ENCODE data around the gene ZNF396. TPM values are rescaled to one million over a fixed set of nuclear protein-coding genes. Genes with fewer than 3 reads are reported as not detected.

The ZNF396 gene
- total RNA-seq: 0.67 TPM in 1 of 2 replicates, not detected in the other

DNA sequence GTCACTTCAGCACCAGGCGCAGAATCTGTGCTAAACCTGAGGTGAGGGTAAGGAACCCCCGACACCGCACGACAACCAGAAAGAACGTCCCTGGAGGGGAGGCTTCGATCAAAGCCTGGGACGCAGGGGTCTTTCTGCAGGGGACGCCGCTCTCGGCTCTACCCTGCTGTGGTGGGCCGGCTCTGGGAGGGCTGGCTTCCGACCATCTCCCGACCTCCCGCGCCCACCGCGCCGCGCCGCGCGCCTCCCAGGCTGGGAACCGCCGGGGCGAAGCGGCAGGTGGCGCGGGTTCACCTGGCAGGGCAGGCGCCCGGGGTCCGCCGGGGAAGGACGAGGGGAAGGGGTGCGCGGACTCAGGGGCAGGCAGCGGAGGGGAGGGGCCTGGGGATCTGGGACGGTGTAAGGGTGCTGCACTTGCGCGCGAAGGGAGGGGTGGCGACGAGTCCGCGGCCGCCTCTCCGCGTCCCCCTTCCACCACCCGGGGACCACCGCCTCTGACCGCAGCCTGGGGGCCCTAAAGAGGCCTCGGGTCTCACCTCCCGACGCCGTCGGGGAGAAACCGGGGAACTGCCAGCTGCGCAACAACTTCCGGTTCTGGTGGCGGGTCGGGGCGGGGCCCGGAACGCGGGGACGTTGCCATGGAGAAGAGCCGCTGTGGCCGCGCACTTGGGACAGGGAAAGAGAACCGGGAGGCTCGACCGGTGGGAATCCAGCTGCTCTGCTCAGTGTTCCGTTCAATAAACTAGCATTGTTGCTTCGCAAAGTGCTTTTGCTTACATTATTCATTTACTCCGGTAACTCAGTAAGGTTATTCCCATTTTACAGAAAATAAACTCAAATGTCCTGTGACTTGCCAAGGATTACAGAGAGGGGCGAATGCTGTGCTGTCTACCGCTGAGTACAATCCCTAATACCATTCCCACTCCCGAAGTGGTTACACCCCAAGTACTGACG is at the start of gene ZNF396:
Gene ZNF396 (minus strand): TSS at position 596 of the 954 bp plus-strand sequence. CDS start 3,045 bp downstream, outside the sequence.

DNA sequence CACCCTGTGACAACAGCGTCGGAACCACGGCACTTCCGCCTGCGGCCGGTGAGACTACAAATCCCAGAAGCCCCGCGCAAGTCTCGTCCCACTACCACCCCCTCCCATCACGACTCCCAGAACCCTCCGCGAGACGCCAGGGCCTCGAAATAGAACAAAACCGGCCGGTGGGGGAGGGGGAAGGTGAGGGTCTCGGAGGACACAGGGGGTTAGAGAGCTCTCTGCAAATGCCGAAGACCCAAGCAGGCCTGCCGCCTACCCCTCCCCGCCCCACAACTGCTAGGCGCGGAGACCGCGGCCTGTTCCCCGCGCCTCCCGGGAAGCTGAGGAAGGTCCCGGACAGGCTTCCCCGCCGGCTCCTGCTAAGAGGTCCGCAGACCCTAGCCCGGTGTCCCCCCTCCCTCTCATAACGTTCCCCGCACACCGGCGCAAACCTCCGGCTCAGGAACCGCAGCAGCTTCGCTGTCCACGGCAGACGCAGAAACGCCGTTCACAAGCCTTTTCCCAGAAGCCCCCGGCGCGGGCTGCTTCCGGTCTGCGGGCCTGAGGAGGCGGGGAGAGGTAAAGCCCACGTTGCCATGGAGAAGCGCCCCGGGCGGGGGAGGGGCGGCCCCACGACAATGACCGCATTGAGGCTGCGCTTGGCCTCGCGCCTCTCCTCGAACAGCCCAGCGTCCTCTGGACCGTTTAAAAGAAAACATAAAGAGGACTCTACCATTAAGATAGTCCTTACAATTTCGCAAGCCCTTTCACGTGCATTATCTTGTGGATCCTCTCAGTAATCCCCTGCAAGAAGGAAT is 33.0 kb downstream of the ZNF396 start, which contains the start of gene ZNF24:
Gene ZNF24 (minus strand): TSS at position 485 of the 800 bp plus-strand sequence. CDS start 3,770 bp downstream, outside the sequence.

Other genes with a start within 250 kb of the ZNF396 start
- gene ZNF397, start 136.3 kb downstream of the ZNF396 start, total RNA-seq: 1.6 and 2.3 TPM in 2 replicates
- 14.9 and 15.8 TPM in 2 replicates for gene ZSCAN30, start 87.1 kb downstream of the ZNF396 start, total RNA-seq
- gene ZNF24, start 32.9 kb downstream of the ZNF396 start, total RNA-seq: 18.8 and 19.7 TPM in 2 replicates
- gene INO80C, start 120.6 kb upstream of the ZNF396 start, total RNA-seq: 13.8 and 14.9 TPM in 2 replicates
- 101 TPM in 2 replicates for gene GALNT1, start 204.4 kb upstream of the ZNF396 start, total RNA-seq